ENCODE measurements around the gene TENT5C.

- no peak for TF ChIP-seq POLR2A (IDR thresholded peaks at IDR 0.05)
- no peak for TF ChIP-seq CTCF (IDR thresholded peaks at IDR 0.05)
Measured at GRCh38 chr1:117633936-117634335, 28.1 kb downstream of the TENT5C start.

All from breast epithelium (tissue), 3 donors.